Trophoblast cell (in vitro differentiated cells and primary cell): ENCODE data around the gene MFNG.

ENCODE experiments used
- DNase-seq, 2 donors: peaks; one replicate each; pipeline ENCODE4 v3.0.0-alpha.2; 2016
- H2AFZ ChIP-seq: 2 replicates; pipeline ENCODE4 v1.6.1; 2013; ENCODE audit warnings: low read length, moderate library complexity, mild to moderate bottlenecking; ENCODE audit not compliant: insufficient read depth, poor library complexity
- H2AK5ac ChIP-seq: 2 replicates; pipeline ENCODE4 v1.6.1; 2013; ENCODE audit warnings: mild to moderate bottlenecking, low read length
- H2BK120ac ChIP-seq: 2 replicates; pipeline ENCODE4 v1.6.1; 2013; ENCODE audit warnings: low read length, mild to moderate bottlenecking, moderate library complexity; ENCODE audit not compliant: insufficient read depth, poor library complexity
- H2BK12ac ChIP-seq: 2 replicates; pipeline ENCODE4 v1.6.1; 2013; ENCODE audit warnings: mild to moderate bottlenecking, low read length, moderate library complexity
- H2BK5ac ChIP-seq: 2 replicates; pipeline ENCODE4 v1.6.1; 2013; ENCODE audit warnings: low read length, low read depth, moderate library complexity, mild to moderate bottlenecking; ENCODE audit not compliant: poor library complexity
- H3K14ac ChIP-seq: 2 replicates; pipeline ENCODE4 v1.6.1; 2013; ENCODE audit warnings: mild to moderate bottlenecking, low read length
- H3K18ac ChIP-seq: 2 replicates; pipeline ENCODE4 v1.6.1; 2013; ENCODE audit warnings: mild to moderate bottlenecking, low read length
- H3K23ac ChIP-seq: 2 replicates; pipeline ENCODE4 v1.6.1; 2013; ENCODE audit warnings: low read length
- H3K27ac ChIP-seq: 2 replicates; pipeline ENCODE4 v1.5.1; 2013; ENCODE audit warnings: low read depth, mild to moderate bottlenecking, inconsistent platforms, low read length, moderate library complexity
- H3K27me3 ChIP-seq: 2 replicates; pipeline ENCODE4 v1.6.1; 2013; ENCODE audit warnings: inconsistent platforms, mild to moderate bottlenecking, low read length, moderate library complexity; ENCODE audit not compliant: insufficient read depth
- H3K36me3 ChIP-seq, 2 experiments: 1 replicate in 1 of 2; 2 replicates in 1 of 2; pipeline ENCODE4 v1.6.1; 2013; ENCODE audit warnings: low read length in 2 of 2, mild to moderate bottlenecking in 2 of 2, moderate library complexity in 1 of 2; ENCODE audit not compliant: insufficient read depth in 2 of 2, control insufficient read depth in 1 of 2
- H3K4ac ChIP-seq: 2 replicates; pipeline ENCODE4 v1.6.1; 2013; ENCODE audit warnings: low read depth, mild to moderate bottlenecking, low read length, moderate library complexity
- H3K4me1 ChIP-seq, 2 experiments: 1 replicate in 1 of 2; 2 replicates in 1 of 2; pipeline ENCODE4 v1.6.1; 2013; ENCODE audit warnings: low read length in 2 of 2, mild to moderate bottlenecking in 2 of 2, moderate library complexity in 1 of 2; ENCODE audit not compliant: insufficient read depth in 2 of 2, control insufficient read depth in 1 of 2
- H3K4me2 ChIP-seq: 2 replicates; pipeline ENCODE4 v1.6.1; 2013; ENCODE audit warnings: inconsistent platforms, mild to moderate bottlenecking, low read length, moderate library complexity
- H3K4me3 ChIP-seq: 2 replicates; pipeline ENCODE4 v1.5.1; 2013; ENCODE audit warnings: mild to moderate bottlenecking, low read depth, low read length, inconsistent platforms
- H3K79me1 ChIP-seq: one replicate; pipeline ENCODE4 v1.6.1; 2013; ENCODE audit warnings: low read length
- H3K79me2 ChIP-seq: 2 replicates; pipeline ENCODE4 v1.6.1; 2013; ENCODE audit warnings: low read length, mild to moderate bottlenecking; ENCODE audit not compliant: control insufficient read depth, insufficient read depth, poor library complexity
- H3K9ac ChIP-seq: 2 replicates; pipeline ENCODE4 v1.6.1; 2013; ENCODE audit warnings: mild to moderate bottlenecking, low read length
- H3K9me3 ChIP-seq: 2 replicates; pipeline ENCODE4 v1.6.1; 2013; ENCODE audit warnings: low read depth, mild to moderate bottlenecking, control low read depth, inconsistent platforms, low read length; ENCODE audit not compliant: insufficient read depth
- H4K12ac ChIP-seq: 2 replicates; pipeline ENCODE4 v1.6.1; 2013; ENCODE audit warnings: low read depth, mild to moderate bottlenecking, low read length, moderate library complexity
- H4K8ac ChIP-seq: 2 replicates; pipeline ENCODE4 v1.6.1; 2013; ENCODE audit warnings: low read depth, mild to moderate bottlenecking, low read length, moderate library complexity
- H4K91ac ChIP-seq: one replicate; pipeline ENCODE4 v1.6.1; 2013; ENCODE audit warnings: low read depth, mild to moderate bottlenecking, low read length, moderate library complexity
- WGBS: extraction: QIAGEN DNeasy Blood & Tissue Kit; methylation state at CpG from one replicate; pipeline ENCODE4 v1.1.7; 2013; ENCODE audit warnings: missing lambda C conversion rate; ENCODE audit not compliant: insufficient read length, insufficient coverage; ENCODE audit errors: extremely low coverage; 5-methylcytosine and 5-hydroxymethylcytosine counted together

The MFNG gene

DNA sequence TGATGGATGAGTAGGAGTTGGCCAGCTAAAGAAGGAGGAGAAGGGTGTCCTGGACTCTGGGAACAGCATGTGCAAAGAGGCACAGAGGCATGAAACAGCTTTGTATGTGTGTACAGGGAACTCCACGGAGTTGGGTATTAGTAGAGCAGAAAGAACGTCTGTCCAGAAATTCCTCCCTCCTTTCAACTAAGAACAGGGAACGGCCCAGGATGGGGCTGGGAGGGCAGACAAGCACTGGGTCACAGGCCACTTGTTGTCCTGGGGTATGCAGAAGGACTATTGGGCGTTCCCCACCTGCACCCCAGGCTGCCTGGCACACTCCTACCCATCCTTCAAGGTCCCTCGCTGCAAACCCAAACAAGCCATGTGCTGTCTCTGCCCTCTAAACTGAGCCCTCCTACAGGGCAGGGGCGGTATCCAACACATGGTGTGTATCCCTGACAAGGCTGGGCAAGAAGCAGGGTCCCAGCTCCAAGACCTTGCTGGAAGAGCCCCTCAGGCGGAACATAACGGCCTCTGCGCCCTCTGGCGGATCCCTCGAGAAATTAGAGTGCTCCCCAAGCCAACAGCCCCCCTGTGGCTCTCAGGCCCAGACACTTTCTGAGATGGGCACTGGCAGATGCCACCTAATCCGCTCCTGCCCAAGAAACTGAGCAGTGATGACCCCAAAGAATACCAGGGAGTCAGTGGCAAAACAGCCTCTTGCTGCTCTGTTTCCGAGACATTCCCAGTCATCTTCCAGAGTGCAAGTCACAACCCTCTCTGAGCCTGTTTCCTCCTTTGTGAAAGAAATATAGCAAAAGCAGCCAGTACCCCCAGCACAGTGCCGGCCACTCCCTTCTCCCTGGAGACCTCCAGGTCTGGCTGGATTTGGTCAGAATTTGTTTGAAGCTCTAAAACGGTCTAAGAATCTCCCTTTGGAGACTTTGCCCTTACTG, 57.3 kb downstream of the MFNG start:
- no peak overlapping the region for H3K23ac ChIP-seq
- no peaks in the 10 kb centered on the region for H3K79me1 ChIP-seq
- no CpG with 5 or more reads among the region's 15 CpGs for WGBS
- H3K36me3 ChIP-seq = no peaks in the 10 kb centered on the region
- no peaks in the 10 kb centered on the region for H3K4me1 ChIP-seq
- no peak overlapping the region for H2BK120ac ChIP-seq
- no peak overlapping the region for H2AK5ac ChIP-seq
- no peak overlapping the region for H4K91ac ChIP-seq
- H2BK12ac ChIP-seq = no peak overlapping the region
- peaks cover 14% of the 10 kb centered on the region for H3K9me3 ChIP-seq
- no peak overlapping the region for H2BK5ac ChIP-seq
- DNase-seq = peak in 1 of 2 donors; percentile 50
- no peak overlapping the region for H2AFZ ChIP-seq
- H4K8ac ChIP-seq = no peak overlapping the region
- H3K4me2 ChIP-seq = no peak overlapping the region
- H3K79me2 ChIP-seq = no peaks in the 10 kb centered on the region
- H3K9ac ChIP-seq = no peak overlapping the region
- no peak overlapping the region for H3K14ac ChIP-seq
- no peak overlapping the region for H3K4ac ChIP-seq
- no peak overlapping the region for H3K18ac ChIP-seq
- peaks cover 45% of the 10 kb centered on the region for H3K27me3 ChIP-seq
- H3K4me3 ChIP-seq = no peak overlapping the region
- no peak overlapping the region for H3K27ac ChIP-seq
- no peak overlapping the region for H4K12ac ChIP-seq

DNA sequence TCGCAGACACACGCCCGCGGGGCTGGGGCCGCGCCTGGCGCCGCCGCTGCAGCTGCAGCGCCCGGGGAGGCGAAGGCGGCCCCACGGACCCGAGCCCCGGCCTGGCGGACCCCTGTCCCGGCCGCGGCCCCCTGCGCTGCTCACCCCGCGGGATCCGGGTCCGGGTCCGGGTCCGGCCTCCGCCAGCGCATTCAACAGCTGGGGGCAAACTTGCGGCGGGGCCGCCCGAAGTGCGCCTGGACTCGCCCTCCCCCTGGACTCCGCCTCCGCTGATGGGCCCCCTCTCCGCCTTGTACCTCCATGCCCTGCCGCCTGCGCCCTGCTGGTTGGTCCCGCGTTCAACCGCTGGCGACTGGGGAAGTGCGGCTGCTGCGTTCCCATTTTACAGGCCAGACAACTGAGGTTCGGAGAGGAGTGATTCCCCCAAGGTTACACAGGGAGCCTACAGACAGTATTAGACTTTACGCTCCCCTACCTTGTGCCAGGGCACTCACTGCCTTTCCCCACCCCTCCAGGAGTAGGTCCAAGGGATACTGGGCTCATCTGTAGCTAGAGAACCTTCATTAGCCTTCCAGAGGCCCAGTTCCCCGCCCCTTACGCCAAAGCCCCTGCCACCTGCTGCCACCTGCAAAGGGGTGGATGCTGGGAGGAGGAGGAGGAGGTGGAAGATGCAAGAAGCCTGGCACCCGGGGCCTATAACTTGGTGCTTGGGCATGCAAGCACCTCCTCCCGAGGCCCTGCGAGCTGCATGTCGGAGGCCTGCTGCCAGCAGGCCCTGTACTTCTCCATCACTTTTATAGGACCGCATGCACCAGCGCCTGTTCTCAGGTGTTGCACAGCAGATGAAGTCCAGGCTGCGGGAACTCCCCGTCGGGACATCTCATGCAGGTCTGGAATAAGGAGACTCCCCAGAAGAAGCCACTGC, 58.2 kb downstream of the MFNG start:
- H3K27ac ChIP-seq = no peak overlapping the region
- H3K79me2 ChIP-seq = no peaks in the 10 kb centered on the region
- H2BK5ac ChIP-seq = no peak overlapping the region
- H3K79me1 ChIP-seq = no peaks in the 10 kb centered on the region
- H3K4me1 ChIP-seq = no peaks in the 10 kb centered on the region
- no peak for DNase-seq
- no peaks in the 10 kb centered on the region for H3K36me3 ChIP-seq
- H2AFZ ChIP-seq = no peak overlapping the region
- no CpG with 5 or more reads among the region's 59 CpGs for WGBS
- H3K4me2 ChIP-seq = peak overlapping the region; percentile 54
- H2BK12ac ChIP-seq = no peak overlapping the region
- peaks cover 11% of the 10 kb centered on the region for H3K9me3 ChIP-seq
- no peak overlapping the region for H4K91ac ChIP-seq
- H2BK120ac ChIP-seq = no peak overlapping the region
- H4K12ac ChIP-seq = no peak overlapping the region
- peaks cover 45% of the 10 kb centered on the region for H3K27me3 ChIP-seq
- no peak overlapping the region for H3K14ac ChIP-seq
- H3K9ac ChIP-seq = no peak overlapping the region
- H3K4me3 ChIP-seq = no peak overlapping the region
- H4K8ac ChIP-seq = no peak overlapping the region
- H2AK5ac ChIP-seq = no peak overlapping the region
- H3K4ac ChIP-seq = no peak overlapping the region
- no peak overlapping the region for H3K18ac ChIP-seq
- H3K23ac ChIP-seq = no peak overlapping the region

DNA sequence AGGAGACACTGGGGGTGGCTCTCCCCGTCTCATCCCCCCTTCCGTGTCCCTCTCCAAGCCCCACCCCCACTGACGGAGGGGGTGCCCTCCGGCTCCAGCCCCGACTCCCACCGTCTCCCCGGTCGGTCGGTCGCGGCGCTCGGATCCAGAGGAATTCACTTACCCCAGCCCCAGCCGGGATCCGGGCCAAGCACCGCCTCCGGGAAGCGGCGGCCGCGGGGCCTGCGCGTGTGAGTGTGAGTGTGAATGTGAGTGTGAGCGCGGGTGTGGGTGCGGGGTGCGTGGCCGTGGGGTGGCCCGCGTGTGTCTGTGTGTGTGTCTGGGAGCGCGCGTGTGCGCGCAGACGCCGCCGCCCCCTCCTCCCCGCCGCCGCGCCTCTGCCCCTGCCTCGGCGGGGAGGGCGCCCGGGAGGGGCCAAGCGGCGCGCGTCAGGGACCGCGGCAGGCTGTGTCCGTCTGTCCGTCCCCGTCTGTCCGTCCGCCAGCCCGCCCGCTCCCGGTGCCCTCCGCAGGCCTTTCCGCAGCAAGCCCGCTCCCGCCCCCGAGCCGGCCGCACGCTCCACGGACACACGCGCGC, 59.0 kb downstream of the MFNG start, which contains the start of gene ELFN2:
ELFN2 (minus strand) TSS at position 345 of the 576 bp plus-strand sequence. CDS start 51,945 bp downstream, outside the sequence.
- H3K27me3 ChIP-seq = peaks cover 45% of the 10 kb centered on the region
- H2AK5ac ChIP-seq = no peak within 1 kb of the TSS
- H3K4me3 ChIP-seq = no peak within 1 kb of the TSS
- H2AFZ ChIP-seq = no peak within 1 kb of the TSS
- no peak within 1 kb of the TSS for H3K4ac ChIP-seq
- no peak within 1 kb of the TSS for H3K14ac ChIP-seq
- no peak for DNase-seq
- H4K8ac ChIP-seq = no peak within 1 kb of the TSS
- H3K36me3 ChIP-seq = no peaks in the 10 kb centered on the region
- no peak within 1 kb of the TSS for H2BK5ac ChIP-seq
- H3K23ac ChIP-seq = no peak within 1 kb of the TSS
- H4K91ac ChIP-seq = no peak within 1 kb of the TSS
- no peaks in the 10 kb centered on the region for H3K79me2 ChIP-seq
- H2BK120ac ChIP-seq = no peak within 1 kb of the TSS
- no CpG with 5 or more reads among the region's 72 CpGs for WGBS
- H3K79me1 ChIP-seq = no peaks in the 10 kb centered on the region
- H3K4me1 ChIP-seq = no peaks in the 10 kb centered on the region
- no peak within 1 kb of the TSS for H3K18ac ChIP-seq
- no peak within 1 kb of the TSS for H4K12ac ChIP-seq
- H3K4me2 ChIP-seq = peak within 1 kb of the TSS; percentile 54
- H2BK12ac ChIP-seq = no peak within 1 kb of the TSS
- H3K27ac ChIP-seq = no peak within 1 kb of the TSS
- peaks cover 8% of the 10 kb centered on the region for H3K9me3 ChIP-seq
- H3K9ac ChIP-seq = no peak within 1 kb of the TSS

DNA sequence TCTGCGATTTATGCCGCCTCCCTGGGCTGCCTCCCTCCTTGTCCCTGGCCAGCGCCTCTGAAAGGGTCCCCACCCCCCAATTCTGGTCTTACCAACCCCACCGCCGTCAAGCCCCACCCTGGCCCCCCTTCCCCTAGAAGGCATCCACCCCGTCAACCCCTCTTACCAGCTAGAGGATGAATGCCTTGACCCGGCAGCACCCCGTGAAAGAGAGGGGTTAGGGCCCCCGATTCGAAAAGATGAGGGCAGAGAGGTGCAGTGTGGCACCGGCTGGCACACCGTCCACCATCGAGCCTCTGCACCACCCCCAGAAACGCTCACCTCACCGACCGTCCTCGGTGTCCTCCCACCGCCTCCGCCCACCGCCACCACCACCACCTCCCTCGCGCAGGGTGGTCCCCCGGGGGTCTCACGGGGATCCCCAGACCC, 59.5 kb downstream of the MFNG start:
- no peak overlapping the region for H3K9ac ChIP-seq
- no peaks in the 10 kb centered on the region for H3K4me1 ChIP-seq

More for the DNA sequence above, 59.5 kb downstream of the MFNG start:
- H4K91ac ChIP-seq = no peak overlapping the region
- DNase-seq = no peak
- no peaks in the 10 kb centered on the region for H3K79me1 ChIP-seq
- H3K14ac ChIP-seq = no peak overlapping the region
- H4K8ac ChIP-seq = no peak overlapping the region
- no peak overlapping the region for H3K4me3 ChIP-seq
- H3K27ac ChIP-seq = no peak overlapping the region
- no CpG with 5 or more reads among the region's 24 CpGs for WGBS
- no peak overlapping the region for H2BK5ac ChIP-seq
- peaks cover 8% of the 10 kb centered on the region for H3K9me3 ChIP-seq
- no peak overlapping the region for H3K18ac ChIP-seq
- peaks cover 48% of the 10 kb centered on the region for H3K27me3 ChIP-seq
- no peak overlapping the region for H3K4me2 ChIP-seq
- H3K79me2 ChIP-seq = no peaks in the 10 kb centered on the region
- no peak overlapping the region for H2BK12ac ChIP-seq
- H2BK120ac ChIP-seq = no peak overlapping the region
- H4K12ac ChIP-seq = no peak overlapping the region
- no peak overlapping the region for H3K4ac ChIP-seq
- no peak overlapping the region for H2AFZ ChIP-seq
- no peak overlapping the region for H3K23ac ChIP-seq
- H2AK5ac ChIP-seq = no peak overlapping the region
- no peaks in the 10 kb centered on the region for H3K36me3 ChIP-seq
